ENCODE measurements around the gene MXRA8. TPM values are rescaled to one million over a fixed set of nuclear protein-coding genes. Genes with fewer than 3 reads are reported as not detected.
A peak's percentile ranks its signal among the peaks of the same experiment; 100 is the strongest.

Gene MXRA8
- total and polyA plus RNA-seq, 8 donors, result 1.6 to 35.8 (median 11.7) TPM

DNA sequence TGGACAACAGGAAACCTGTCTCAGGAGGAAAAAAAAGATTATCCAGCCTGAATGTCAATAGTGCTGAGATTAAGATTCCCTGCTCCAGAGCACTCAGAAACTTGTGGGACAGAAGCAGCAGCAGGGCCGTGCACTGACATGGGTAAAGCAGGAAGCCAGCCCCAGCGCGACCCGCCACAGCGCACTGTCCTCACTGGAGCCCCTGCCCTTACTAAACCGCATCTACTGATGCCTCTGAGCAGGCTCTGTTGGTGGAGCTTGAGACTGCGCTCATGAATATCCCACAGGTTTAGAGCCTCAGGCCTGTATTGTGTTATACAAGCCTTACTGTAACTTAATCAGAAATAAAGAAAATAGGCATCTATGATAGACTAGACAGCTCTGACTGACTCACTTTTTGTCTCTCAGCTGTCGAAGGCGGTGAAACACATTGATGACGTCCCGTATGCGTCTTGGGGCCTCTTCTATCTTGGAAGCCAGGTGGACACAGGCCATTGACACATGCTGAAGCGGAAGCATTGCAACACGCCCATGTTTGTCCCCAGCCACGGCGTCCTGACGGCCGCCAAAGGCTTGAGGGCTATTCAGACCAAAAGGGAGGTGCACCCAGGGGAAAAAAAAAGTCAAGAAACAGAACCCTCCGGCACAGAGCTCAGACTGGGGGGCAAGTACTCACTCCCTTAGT lies 39.6 kb upstream of the MXRA8 start:
- TF ChIP-seq, protein P1, sequence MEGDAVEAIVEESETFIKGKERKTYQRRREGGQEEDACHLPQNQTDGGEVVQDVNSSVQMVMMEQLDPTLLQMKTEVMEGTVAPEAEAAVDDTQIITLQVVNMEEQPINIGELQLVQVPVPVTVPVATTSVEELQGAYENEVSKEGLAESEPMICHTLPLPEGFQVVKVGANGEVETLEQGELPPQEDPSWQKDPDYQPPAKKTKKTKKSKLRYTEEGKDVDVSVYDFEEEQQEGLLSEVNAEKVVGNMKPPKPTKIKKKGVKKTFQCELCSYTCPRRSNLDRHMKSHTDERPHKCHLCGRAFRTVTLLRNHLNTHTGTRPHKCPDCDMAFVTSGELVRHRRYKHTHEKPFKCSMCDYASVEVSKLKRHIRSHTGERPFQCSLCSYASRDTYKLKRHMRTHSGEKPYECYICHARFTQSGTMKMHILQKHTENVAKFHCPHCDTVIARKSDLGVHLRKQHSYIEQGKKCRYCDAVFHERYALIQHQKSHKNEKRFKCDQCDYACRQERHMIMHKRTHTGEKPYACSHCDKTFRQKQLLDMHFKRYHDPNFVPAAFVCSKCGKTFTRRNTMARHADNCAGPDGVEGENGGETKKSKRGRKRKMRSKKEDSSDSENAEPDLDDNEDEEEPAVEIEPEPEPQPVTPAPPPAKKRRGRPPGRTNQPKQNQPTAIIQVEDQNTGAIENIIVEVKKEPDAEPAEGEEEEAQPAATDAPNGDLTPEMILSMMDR (IDR thresholded peaks at IDR 0.05), result no peak
- WGBS, 2 donors, result 38 to 46% methylated on average over 19 of the region's 19 CpGs
- Histone ChIP-seq H3K27me3 (no peaks in the 10 kb centered on the region), H3K27ac (no peak overlapping the region), H3K4me3 (peak overlapping the region; percentile 83 to 100 (median 95)), H3K4me1 (peaks cover 4 to 19% (median 17%) of the 10 kb centered on the region in 3 donors), H3K36me3 (peaks cover 2 to 37% (median 19%) of the 10 kb centered on the region in 3 donors), H3K9me3 (no peaks in the 10 kb centered on the region)
- DNase-seq (peak in 1 of 6 donors; percentile 30), ATAC-seq (no peak), FAIRE-seq (no peak)
- intact Hi-C loops (cut with DNase I), result no loop called here

DNA sequence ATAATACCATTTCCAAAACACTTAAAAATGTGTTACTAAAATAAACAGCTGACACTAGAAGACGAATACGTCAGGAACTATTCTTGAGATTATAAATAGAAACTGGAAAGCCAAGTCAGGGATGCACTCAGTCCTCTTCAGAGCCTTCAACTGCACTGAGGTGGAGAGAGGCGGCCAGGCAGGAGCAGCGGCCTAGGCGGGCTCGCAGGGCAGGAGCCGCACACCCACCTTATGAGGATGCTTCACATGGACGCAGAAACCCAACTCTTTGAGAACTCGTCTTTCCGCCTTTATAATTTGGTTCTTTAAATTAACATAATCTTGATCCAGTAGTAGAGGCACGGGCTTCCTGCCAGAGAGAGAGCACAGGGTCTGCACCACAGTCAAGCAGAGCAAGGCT lies 36.8 kb upstream of the MXRA8 start:
- ATAC-seq (no peak), FAIRE-seq (no peak), DNase-seq (peak in 1 of 6 donors; percentile 13)
- H3K27me3 ChIP-seq, result no peaks in the 10 kb centered on the region
- peaks cover 4 to 9% (median 8%) of the 10 kb centered on the region in 3 donors for H3K4me1 ChIP-seq
- WGBS, 2 donors, result 90 to 92% methylated on average over 11 of the region's 11 CpGs
- TF ChIP-seq, protein P1 (IDR thresholded peaks at IDR 0.05), result no peak
- H3K27ac ChIP-seq, result no peak overlapping the region
- H3K36me3 ChIP-seq, result peaks cover 2 to 58% (median 39%) of the 10 kb centered on the region in 3 donors
- no peaks in the 10 kb centered on the region for H3K9me3 ChIP-seq
- intact Hi-C loops (cut with DNase I), result no loop called here
- no peak overlapping the region for H3K4me3 ChIP-seq

DNA sequence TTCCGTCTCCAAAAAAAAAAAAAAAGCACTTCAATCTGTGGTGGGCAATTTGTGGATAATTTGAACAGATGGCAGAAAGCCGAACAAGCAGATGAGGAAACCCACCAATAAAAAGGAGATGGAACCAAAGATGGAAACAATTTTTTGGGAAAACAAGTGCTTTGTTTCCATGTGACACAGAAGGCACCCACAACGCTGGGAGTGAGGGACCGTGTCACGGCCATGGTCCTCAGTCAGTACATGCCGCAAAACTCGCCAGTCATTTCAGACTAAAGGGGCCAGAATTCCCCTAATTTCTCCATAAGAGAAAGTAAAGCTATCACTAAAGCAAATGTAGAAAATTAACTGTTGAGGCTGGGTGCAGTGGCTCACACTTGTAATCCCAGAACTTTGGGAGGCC lies 35.8 kb upstream of the MXRA8 start:
- DNase-seq, result peak in 1 of 6 donors; percentile 11
- no peaks in the 10 kb centered on the region for H3K9me3 ChIP-seq
- H3K27ac ChIP-seq, result no peak overlapping the region
- H3K36me3 ChIP-seq, result peaks cover 2 to 69% (median 49%) of the 10 kb centered on the region in 3 donors
- FAIRE-seq, result no peak
- no peak overlapping the region for H3K4me3 ChIP-seq
- 95 to 98% methylated on average over 7 of the region's 7 CpGs for WGBS, 2 donors
- no peak for ATAC-seq
- intact Hi-C loops (cut with DNase I), result no loop called here
- H3K27me3 ChIP-seq, result no peaks in the 10 kb centered on the region
- H3K4me1 ChIP-seq, result peaks cover 4 to 9% (median 8%) of the 10 kb centered on the region in 3 donors
- TF ChIP-seq, protein P1 (IDR thresholded peaks at IDR 0.05), result no peak

DNA sequence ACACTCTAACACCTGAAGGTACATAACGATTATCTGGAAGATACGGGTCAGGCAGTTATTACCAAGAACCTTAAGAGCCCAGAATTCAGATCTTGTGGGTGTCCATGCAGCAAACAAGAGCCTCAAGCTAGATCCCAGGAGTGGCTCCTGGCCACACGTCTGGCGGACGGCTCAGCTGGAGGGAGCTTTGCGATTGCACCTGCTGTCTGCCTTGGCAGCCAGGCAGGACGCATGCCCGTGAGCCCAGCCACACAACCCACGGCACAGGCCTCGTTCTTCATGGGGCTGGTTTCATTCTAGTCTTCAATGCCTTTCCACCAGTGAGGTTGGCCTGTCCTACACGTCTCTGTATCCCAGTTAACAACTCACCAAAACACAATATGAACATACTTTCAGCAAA lies 35.1 kb upstream of the MXRA8 start:
- no peak overlapping the region for H3K27ac ChIP-seq
- ATAC-seq (no peak), DNase-seq (peak in 1 of 6 donors; percentile 43), FAIRE-seq (no peak)
- TF ChIP-seq, protein P1 (IDR thresholded peaks at IDR 0.05), result no peak
- intact Hi-C loops (cut with DNase I), result no loop called here
- H3K4me1 ChIP-seq, result peaks cover 4 to 9% (median 8%) of the 10 kb centered on the region in 3 donors
- H3K9me3 ChIP-seq, result no peaks in the 10 kb centered on the region
- no peak overlapping the region for H3K4me3 ChIP-seq
- no peaks in the 10 kb centered on the region for H3K27me3 ChIP-seq
- 90 to 92% methylated on average over 11 of the region's 11 CpGs for WGBS, 2 donors
- H3K36me3 ChIP-seq, result peaks cover 2 to 76% (median 51%) of the 10 kb centered on the region in 3 donors

DNA sequence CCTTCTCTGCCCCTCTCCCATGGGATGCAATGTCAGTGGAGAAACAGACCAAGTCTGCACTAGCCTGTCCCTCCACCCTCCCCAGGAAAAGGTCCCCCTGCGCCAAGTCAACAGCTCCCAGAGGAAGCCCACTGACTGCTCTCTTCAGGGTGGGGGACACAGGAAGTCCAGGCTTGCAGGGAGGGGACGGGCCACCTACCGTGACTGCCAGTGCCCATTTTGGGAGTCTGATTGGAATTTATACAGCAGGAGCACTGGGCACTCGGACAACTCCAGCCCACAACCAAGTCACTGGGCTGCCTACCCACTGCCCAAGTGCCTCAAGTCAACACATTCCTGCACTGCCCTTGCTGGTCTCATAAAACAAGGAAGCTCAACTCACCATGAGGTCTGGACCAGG lies 34.7 kb upstream of the MXRA8 start:
- no peak overlapping the region for H3K27ac ChIP-seq
- no peaks in the 10 kb centered on the region for H3K9me3 ChIP-seq
- DNase-seq (peak in 1 of 6 donors; percentile 24), ATAC-seq (no peak), FAIRE-seq (no peak)
- H3K4me3 ChIP-seq, result no peak overlapping the region
- intact Hi-C loops (cut with DNase I), result no loop called here
- 95 to 96% methylated on average over 4 of the region's 4 CpGs for WGBS, 2 donors
- H3K27me3 ChIP-seq, result no peaks in the 10 kb centered on the region
- H3K36me3 ChIP-seq, result peaks cover 2 to 80% (median 55%) of the 10 kb centered on the region in 3 donors
- TF ChIP-seq, protein P1 (IDR thresholded peaks at IDR 0.05), result no peak
- H3K4me1 ChIP-seq, result peaks cover 2 to 5% (median 5%) of the 10 kb centered on the region in 3 donors
